Measurements from ENCODE around the gene WSB1. TPM values are rescaled to one million over a fixed set of nuclear protein-coding genes. Genes with fewer than 3 reads are reported as not detected.
A peak's percentile ranks its signal among the peaks of the same experiment; 100 is the strongest.

The WSB1 gene
- total and polyA plus RNA-seq, 10 donors, result 54.7 to 641 (median 408) TPM

DNA sequence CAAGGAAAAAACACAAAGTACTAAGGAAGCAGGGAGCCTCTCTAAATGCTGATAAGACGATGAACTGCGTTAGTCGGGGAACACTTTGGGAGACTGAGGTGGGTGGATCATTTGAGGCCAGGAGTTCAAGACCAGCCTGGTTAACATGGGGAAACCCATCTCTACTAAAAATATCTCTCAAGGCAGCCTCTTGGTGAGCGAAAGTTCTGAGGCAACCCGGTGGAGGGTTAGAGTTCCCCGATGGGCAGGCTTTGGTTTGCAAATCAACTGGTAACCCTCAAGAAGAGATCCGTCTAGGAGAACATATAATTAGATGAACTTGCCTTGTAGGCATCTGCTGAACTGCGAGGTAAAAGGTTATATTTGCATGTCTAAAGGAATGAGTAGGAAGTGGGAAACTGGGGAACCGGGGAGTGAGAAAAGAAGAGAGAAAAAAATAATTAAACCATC lies 44.6 kb downstream of the WSB1 start:
- H3K27me3 ChIP-seq (replicated peaks in 1 of 7), result no peaks in the 10 kb centered on the region
- H3K4me1 ChIP-seq, result peaks cover 0 to 53% (median 13%) of the 10 kb centered on the region in 6 donors
- intact Hi-C loops (cut with DNase I; ENCODE audit: low total_unique reads), result no loop called here
- H3K27ac ChIP-seq, result no peak overlapping the region
- DNase-seq, result no peak
- H3K36me3 ChIP-seq, result no peaks in the 10 kb centered on the region
- TF ChIP-seq POLR2AphosphoS5 (IDR thresholded peaks at IDR 0.05) (no peak), POLR2A (IDR thresholded peaks at IDR 0.05) (no peak)
- TF ChIP-seq, protein P1, sequence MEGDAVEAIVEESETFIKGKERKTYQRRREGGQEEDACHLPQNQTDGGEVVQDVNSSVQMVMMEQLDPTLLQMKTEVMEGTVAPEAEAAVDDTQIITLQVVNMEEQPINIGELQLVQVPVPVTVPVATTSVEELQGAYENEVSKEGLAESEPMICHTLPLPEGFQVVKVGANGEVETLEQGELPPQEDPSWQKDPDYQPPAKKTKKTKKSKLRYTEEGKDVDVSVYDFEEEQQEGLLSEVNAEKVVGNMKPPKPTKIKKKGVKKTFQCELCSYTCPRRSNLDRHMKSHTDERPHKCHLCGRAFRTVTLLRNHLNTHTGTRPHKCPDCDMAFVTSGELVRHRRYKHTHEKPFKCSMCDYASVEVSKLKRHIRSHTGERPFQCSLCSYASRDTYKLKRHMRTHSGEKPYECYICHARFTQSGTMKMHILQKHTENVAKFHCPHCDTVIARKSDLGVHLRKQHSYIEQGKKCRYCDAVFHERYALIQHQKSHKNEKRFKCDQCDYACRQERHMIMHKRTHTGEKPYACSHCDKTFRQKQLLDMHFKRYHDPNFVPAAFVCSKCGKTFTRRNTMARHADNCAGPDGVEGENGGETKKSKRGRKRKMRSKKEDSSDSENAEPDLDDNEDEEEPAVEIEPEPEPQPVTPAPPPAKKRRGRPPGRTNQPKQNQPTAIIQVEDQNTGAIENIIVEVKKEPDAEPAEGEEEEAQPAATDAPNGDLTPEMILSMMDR (IDR thresholded peaks at IDR 0.05 in 8 of 11, conservative IDR thresholded peaks at IDR 0.05 in 3 of 11), result no peak
- 57 to 75% (median 68%) methylated on average over 9 of the region's 9 CpGs for WGBS, 5 donors
- H3K4me3 ChIP-seq, result no peak overlapping the region
- H3K9me3 ChIP-seq, result no peaks in the 10 kb centered on the region

DNA sequence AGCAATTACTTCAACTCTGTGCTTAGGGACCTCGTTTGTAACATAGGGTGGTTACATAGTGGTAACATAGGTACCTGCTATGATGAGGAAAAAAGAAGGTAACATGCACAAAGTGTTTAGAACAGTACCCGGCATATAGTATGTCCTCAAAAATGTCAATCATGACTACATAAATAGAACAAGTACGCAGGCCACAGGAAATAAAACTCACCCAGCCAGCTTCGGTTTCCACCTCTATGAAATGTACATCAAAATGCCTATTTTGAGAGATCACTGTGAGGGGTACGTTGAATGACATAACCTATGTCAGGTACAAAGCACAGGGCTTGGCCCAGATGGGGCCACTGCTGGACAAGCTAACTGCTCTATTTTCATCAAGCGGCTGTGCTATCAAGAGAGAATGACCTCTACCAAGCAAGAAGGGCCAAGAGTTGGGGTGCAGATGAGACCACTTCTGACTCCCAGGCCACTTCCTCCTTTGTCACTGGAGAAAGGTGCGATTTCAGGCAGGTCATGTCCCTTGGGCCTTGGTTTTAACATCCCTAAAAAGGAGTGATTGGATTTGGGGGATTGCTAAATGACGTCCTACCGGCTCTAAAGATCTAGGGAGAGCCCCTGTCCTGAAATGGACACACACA lies 45.4 kb downstream of the WSB1 start:
- 63 to 69% (median 65%) methylated on average over 9 of the region's 9 CpGs for WGBS, 5 donors
- TF ChIP-seq POLR2AphosphoS5 (IDR thresholded peaks at IDR 0.05) (no peak), POLR2A (IDR thresholded peaks at IDR 0.05) (no peak)
- TF ChIP-seq, protein P1 (IDR thresholded peaks at IDR 0.05 in 8 of 11, conservative IDR thresholded peaks at IDR 0.05 in 3 of 11), result no peak
- H3K4me1 ChIP-seq, result peaks cover 0 to 53% (median 12%) of the 10 kb centered on the region in 6 donors
- no peak overlapping the region for H3K4me3 ChIP-seq
- H3K9me3 ChIP-seq, result no peaks in the 10 kb centered on the region
- no peaks in the 10 kb centered on the region for H3K36me3 ChIP-seq
- peak overlapping the region in 1 of 8 donors; percentile 13 for H3K27ac ChIP-seq
- no peak for DNase-seq
- H3K27me3 ChIP-seq (replicated peaks in 1 of 7), result no peaks in the 10 kb centered on the region
- intact Hi-C loops (cut with DNase I; ENCODE audit: low total_unique reads), result no loop called here

DNA sequence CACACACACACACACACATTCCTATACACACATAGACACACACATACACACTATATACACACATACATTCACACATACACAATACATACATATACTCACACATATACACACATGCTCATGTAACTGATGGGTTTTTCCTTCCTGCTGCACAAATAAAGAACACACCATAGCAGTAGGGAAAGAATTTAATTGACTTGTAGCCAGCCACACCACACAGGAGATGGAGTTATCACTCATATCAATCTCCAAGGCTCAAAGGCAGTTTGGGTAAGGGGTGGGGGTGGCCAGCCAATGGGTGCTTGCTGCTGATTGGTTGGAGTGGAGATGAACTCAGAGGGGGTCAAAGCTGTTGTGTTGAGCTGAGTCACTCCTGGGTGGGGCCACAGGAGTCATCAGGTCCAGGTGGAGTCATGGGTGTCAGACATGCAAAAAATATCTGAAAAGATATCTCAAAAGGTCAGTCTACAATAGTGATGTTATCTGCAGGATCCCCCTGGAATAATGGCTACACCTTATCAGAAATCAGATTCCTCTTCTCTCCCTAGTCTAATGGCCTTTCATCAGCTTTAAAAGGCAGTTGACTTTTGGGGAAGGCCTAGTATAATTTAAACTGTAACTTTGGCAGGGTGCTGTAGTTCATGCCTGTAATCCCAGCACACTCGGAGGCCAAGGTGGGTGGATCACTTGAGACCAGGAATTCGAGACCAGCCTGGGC lies 46.1 kb downstream of the WSB1 start:
- 92 to 98% (median 94%) methylated on average over 2 of the region's 2 CpGs for WGBS, 5 donors
- DNase-seq, result no peak

More for the DNA sequence above, 46.1 kb downstream of the WSB1 start:
- intact Hi-C loops (cut with DNase I; ENCODE audit: low total_unique reads), result no loop called here
- peaks cover 0 to 55% (median 13%) of the 10 kb centered on the region in 6 donors for H3K4me1 ChIP-seq
- no peaks in the 10 kb centered on the region for H3K27me3 ChIP-seq (replicated peaks in 1 of 7)
- H3K9me3 ChIP-seq, result no peaks in the 10 kb centered on the region
- no peak overlapping the region for H3K27ac ChIP-seq
- no peak overlapping the region for H3K4me3 ChIP-seq
- no peaks in the 10 kb centered on the region for H3K36me3 ChIP-seq
- TF ChIP-seq POLR2A (IDR thresholded peaks at IDR 0.05) (no peak), POLR2AphosphoS5 (IDR thresholded peaks at IDR 0.05) (no peak)
- TF ChIP-seq, protein P1 (IDR thresholded peaks at IDR 0.05 in 8 of 11, conservative IDR thresholded peaks at IDR 0.05 in 3 of 11), result no peak

All from spleen (tissue), 11 donors.